OCI-M1 (cell line): ENCODE results near the gene RTEL1.
A peak's percentile ranks its signal among the peaks of the same experiment; 100 is the strongest.
"Not testable (repeated sequence)": the region's sequence is repeated elsewhere in the genome, so short reads cannot be mapped to it uniquely, and the experiment has no call there.

ENCODE experiments used
- DNase-seq: peaks from one replicate; lab custom pipeline; 2025; lab: John Stamatoyannopoulos, UW

Gene RTEL1

GRCh38 chr20:63650486-63650885 lies 7.6 kb upstream of the RTEL1 start:
- not testable (repeated sequence) for DNase-seq

- DNase-seq, result no peak
Measured at GRCh38 chr20:63651942-63652191, 6.2 kb upstream of the RTEL1 start.

GRCh38 chr20:63652192-63652980 lies 5.7 kb upstream of the RTEL1 start:
- peak; percentile 32 for DNase-seq

GRCh38 chr20:63653041-63653973 lies 4.8 kb upstream of the RTEL1 start, which contains the start of gene STMN3:
STMN3 (minus strand) TSS chr20:63653424; CDS start chr20:63653345, 79 bp downstream.
- DNase-seq, result peak; percentile 94

GRCh38 chr20:63653974-63654668 lies 4.0 kb upstream of the RTEL1 start:
- no peak for DNase-seq

- DNase-seq, result no peak
Measured at GRCh38 chr20:63655249-63655648, 2.9 kb upstream of the RTEL1 start.

- no peak for DNase-seq
Measured at GRCh38 chr20:63656451-63656850, 1.7 kb upstream of the RTEL1 start.

GRCh38 chr20:63657260-63657936 lies 714 bp upstream of the RTEL1 start:
- DNase-seq, result no peak

GRCh38 chr20:63658749-63659187 lies 656 bp downstream of the RTEL1 start:
- no peak for DNase-seq

- DNase-seq, result no peak
Measured at GRCh38 chr20:63659370-63659769, 1.3 kb downstream of the RTEL1 start.

GRCh38 chr20:63660174-63660573 lies 2.1 kb downstream of the RTEL1 start:
- DNase-seq, result not testable (repeated sequence)

- DNase-seq, result no peak
Measured at GRCh38 chr20:63660622-63661021, 2.5 kb downstream of the RTEL1 start.

GRCh38 chr20:63661108-63661507 lies 3.0 kb downstream of the RTEL1 start:
- no peak for DNase-seq

- DNase-seq, result no peak
Measured at GRCh38 chr20:63661959-63662812, 4.1 kb downstream of the RTEL1 start.

GRCh38 chr20:63662813-63663189 lies 4.7 kb downstream of the RTEL1 start:
- DNase-seq, result no peak

- DNase-seq, result no peak
Measured at GRCh38 chr20:63663332-63664066, 5.4 kb downstream of the RTEL1 start.

- DNase-seq, result no peak
Measured at GRCh38 chr20:63664143-63664851, 6.2 kb downstream of the RTEL1 start.

GRCh38 chr20:63664861-63665594 lies 6.9 kb downstream of the RTEL1 start:
- DNase-seq, result no peak

GRCh38 chr20:63665708-63666107 lies 7.6 kb downstream of the RTEL1 start:
- no peak for DNase-seq
